Measurements from ENCODE around the gene EPB41L2.

DNA sequence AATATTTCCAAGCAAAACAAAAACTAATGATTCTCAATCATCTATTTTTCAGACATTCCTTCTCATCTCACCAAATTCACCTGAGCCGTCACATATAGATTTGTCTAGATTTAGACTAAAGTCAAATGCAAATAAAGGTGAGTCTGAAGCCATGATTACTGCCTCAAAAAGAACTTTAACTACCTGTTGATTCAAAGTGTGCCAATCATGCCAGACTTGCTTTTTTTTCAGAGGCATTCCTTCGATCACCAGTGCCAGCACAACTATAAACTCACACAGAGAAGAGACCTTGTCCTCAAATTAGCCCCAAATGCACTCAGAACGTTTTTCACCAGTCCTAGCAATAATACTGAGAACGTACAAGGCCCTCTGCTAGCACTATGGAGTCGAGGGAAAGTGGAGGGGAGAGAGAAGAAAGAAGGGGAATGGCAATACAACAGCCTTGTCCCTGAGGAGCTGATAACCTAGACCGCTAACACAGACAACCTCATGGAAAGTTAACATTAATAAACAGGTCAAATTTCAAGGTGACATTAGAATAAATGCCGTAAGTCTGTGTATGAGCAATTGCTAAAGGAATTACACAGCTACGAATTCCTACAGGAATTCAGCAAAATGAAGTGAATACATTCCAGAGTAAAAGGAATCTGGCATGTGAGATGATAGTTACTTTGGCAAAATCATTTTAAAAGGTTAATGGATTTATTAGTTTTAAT is 60.9 kb downstream of the EPB41L2 start:
- no peak for TF ChIP-seq CTCF (IDR thresholded peaks at IDR 0.05 in 4 of 5, conservative IDR thresholded peaks at IDR 0.05 in 1 of 5)
- TF ChIP-seq POLR2A (IDR thresholded peaks at IDR 0.05): no peak
